GM21723 (cell line): ENCODE results near the gene LAS1L.
"Not testable (repeated sequence)": the region's sequence is repeated elsewhere in the genome, so short reads cannot be mapped to it uniquely, and the experiment has no call there.

ENCODE experiments used
- ATAC-seq: cut with Tn5 transposase; IDR thresholded peaks from one replicate; pipeline ENCODE4 v1.9.1; 2021; ENCODE audit warnings: mild to moderate bottlenecking, moderate library complexity; ENCODE audit not compliant: unreplicated experiment

The LAS1L gene

GRCh38 chrX:65518980-65519379 lies 15.6 kb downstream of the LAS1L start:
- ATAC-seq: not testable (repeated sequence)

- no peak for ATAC-seq
Observed at GRCh38 chrX:65517923-65518322, 16.7 kb downstream of the LAS1L start.

- ATAC-seq: no peak
Observed at GRCh38 chrX:65516756-65517155, 17.8 kb downstream of the LAS1L start.

GRCh38 chrX:65513610-65514009 lies 21.0 kb downstream of the LAS1L start:
- no peak for ATAC-seq

- ATAC-seq: no peak
Observed at GRCh38 chrX:65509400-65509799, 25.2 kb downstream of the LAS1L start.

- ATAC-seq: no peak
Observed at GRCh38 chrX:65508851-65509250, 25.7 kb downstream of the LAS1L start.

GRCh38 chrX:65502618-65503017 lies 32.0 kb downstream of the LAS1L start:
- no peak for ATAC-seq

- no peak for ATAC-seq
Observed at GRCh38 chrX:65493431-65493830, 41.2 kb downstream of the LAS1L start.

GRCh38 chrX:65491620-65492019 lies 43.0 kb downstream of the LAS1L start:
- ATAC-seq: no peak

GRCh38 chrX:65488495-65488894 lies 46.1 kb downstream of the LAS1L start:
- no peak for ATAC-seq

- no peak for ATAC-seq
Observed at GRCh38 chrX:65480960-65481359, 53.6 kb downstream of the LAS1L start.

- not testable (repeated sequence) for ATAC-seq
Observed at GRCh38 chrX:65479102-65479501, 55.5 kb downstream of the LAS1L start.

- no peak for ATAC-seq
Observed at GRCh38 chrX:65476564-65476963, 58.0 kb downstream of the LAS1L start.

- ATAC-seq: no peak
Observed at GRCh38 chrX:65463550-65463949, 71.0 kb downstream of the LAS1L start.
